IPS-18a (cell line): ENCODE results near the gene CEP104.

ENCODE experiments used
- H3K27ac ChIP-seq: one replicate; pipeline ENCODE4 v1.5.1; 2013; ENCODE audit warnings: low read length
- H3K27me3 ChIP-seq: one replicate; pipeline ENCODE4 v1.6.1; 2013; ENCODE audit warnings: mild to moderate bottlenecking, low read length; ENCODE audit not compliant: control insufficient read depth, insufficient read depth
- H3K36me3 ChIP-seq: one replicate; pipeline ENCODE4 v1.6.1; 2013; ENCODE audit warnings: low read depth, low read length; ENCODE audit not compliant: control insufficient read depth
- H3K4me1 ChIP-seq: one replicate; pipeline ENCODE4 v1.6.1; 2013; ENCODE audit warnings: low read depth, low read length; ENCODE audit not compliant: control insufficient read depth
- H3K4me3 ChIP-seq: one replicate; pipeline ENCODE4 v1.5.1; 2013; ENCODE audit warnings: low read length
- H3K9ac ChIP-seq: one replicate; pipeline ENCODE4 v1.6.1; 2013; ENCODE audit warnings: mild to moderate bottlenecking, low read length, moderate library complexity
- H3K9me3 ChIP-seq: one replicate; pipeline ENCODE4 v1.6.1; 2013; ENCODE audit warnings: low read depth, low read length; ENCODE audit not compliant: control insufficient read depth

The CEP104 gene

DNA sequence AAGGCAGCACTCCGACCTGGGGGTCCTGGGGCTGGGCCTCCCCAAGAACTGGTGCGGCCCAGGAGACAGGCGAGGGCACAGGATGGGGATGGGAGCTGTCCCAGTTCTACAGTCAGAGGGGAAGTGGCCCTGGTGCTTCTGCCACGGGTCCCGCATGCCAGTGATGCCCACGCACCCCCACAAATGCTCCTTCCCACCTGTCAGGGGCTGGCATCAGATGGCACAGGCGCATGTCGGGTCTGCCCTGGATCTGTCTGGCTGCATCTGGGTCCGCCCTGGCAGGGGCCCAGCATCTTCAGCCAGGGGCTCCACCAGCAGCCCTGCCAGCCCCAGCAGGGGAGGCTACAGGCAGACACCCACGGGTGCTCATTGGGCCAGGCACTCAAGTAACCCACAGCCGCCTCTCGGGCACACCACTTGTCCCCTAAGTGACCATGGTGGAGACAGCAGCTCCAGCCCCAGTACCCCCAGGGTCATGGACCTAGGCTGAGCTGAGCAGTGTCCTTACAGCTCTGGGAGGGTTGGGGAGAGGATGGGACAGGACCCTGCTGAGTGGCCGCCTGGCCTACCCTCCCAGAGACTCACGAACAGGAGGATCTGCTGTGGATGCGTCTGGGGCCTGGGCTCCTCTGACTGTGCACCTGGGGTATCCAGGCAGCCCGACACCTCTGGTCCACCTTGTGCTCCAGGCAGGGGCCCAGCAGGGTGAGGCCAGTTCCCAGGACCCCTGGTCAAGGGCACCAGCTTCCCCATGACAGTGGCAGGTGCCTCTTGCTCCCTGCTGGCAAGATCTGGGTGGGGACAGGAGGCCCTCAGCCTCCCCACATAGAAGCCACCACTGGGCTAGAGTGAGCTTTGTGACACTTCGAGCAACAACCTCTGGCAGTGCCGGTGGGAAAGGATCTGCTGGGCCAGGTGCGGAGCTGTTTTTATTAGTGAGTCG, 79.1 kb downstream of the CEP104 start:
- Histone ChIP-seq H3K36me3 (peaks cover 39% of the 10 kb centered on the region), H3K4me1 (peaks cover 4% of the 10 kb centered on the region), H3K27me3 (peaks cover 5% of the 10 kb centered on the region), H3K9me3 (no peaks in the 10 kb centered on the region), H3K4me3 (no peak overlapping the region), H3K27ac (no peak overlapping the region), H3K9ac (no peak overlapping the region)

DNA sequence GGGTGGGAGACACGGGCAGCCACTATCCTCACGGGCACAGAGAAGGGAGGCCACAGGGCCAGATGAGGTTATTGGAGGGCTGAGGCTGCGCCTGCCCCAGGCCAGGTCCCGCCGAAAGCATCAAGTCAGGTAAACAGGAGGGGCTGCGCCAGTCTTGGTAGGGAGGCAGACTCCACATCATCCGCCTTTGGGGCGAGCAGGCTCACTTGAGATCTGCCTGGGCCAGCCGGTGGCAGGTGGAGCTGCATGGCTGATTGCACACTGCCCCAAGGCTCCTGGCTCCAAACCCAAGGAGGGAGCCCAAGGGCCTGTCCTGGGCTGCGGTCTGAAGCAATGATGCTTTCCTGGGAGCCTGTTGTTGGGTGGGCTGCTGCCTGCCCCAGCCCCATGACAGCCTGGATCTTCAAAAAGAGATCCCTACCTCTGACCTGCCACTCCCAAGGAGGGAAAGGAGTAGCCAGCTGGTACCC, 79.9 kb downstream of the CEP104 start:
- peaks cover 5% of the 10 kb centered on the region for H3K27me3 ChIP-seq
- H3K4me3 ChIP-seq = no peak overlapping the region
- H3K36me3 ChIP-seq = peaks cover 31% of the 10 kb centered on the region
- no peak overlapping the region for H3K9ac ChIP-seq
- peaks cover 4% of the 10 kb centered on the region for H3K4me1 ChIP-seq
- no peak overlapping the region for H3K27ac ChIP-seq
- H3K9me3 ChIP-seq = no peaks in the 10 kb centered on the region

DNA sequence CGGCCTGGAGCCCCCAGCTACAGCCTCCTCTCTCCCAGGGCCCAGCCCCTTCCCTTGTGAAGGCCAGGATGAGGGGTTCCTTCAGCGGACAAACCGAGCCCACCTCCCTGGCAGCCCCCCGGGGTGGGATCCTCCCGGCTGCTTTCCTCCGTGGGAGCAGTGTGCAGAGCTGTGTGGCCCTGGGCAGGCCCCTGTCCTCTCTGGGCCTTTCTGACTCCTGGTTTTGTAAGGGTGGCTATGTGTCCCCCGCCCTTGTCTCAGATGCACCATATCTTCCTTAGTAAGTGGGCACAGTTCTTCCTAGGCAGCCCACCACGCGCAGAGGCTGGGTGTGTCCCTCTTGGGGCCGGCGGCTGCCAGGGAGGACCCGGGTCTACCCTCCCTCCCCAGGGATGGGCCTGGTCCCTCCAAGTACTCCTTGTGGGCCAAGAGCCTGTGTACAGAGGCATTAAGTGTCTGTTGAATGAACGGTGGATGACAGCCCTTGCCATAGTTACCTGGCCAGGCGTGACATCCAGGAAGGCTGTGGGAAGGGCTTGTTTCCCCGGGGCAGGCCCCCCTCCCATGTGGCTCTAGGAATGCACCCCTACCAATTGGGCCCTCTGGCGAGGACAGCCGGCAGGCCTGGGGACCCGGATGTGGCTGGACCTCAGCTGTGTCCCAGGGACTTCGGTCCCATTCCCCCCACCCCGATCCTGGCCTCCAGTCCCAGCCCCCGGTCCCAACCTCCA, 80.6 kb downstream of the CEP104 start:
- Histone ChIP-seq H3K9me3 (no peaks in the 10 kb centered on the region), H3K9ac (no peak overlapping the region), H3K27ac (no peak overlapping the region), H3K4me1 (peaks cover 7% of the 10 kb centered on the region), H3K4me3 (no peak overlapping the region), H3K36me3 (peaks cover 24% of the 10 kb centered on the region), H3K27me3 (peaks cover 5% of the 10 kb centered on the region)

DNA sequence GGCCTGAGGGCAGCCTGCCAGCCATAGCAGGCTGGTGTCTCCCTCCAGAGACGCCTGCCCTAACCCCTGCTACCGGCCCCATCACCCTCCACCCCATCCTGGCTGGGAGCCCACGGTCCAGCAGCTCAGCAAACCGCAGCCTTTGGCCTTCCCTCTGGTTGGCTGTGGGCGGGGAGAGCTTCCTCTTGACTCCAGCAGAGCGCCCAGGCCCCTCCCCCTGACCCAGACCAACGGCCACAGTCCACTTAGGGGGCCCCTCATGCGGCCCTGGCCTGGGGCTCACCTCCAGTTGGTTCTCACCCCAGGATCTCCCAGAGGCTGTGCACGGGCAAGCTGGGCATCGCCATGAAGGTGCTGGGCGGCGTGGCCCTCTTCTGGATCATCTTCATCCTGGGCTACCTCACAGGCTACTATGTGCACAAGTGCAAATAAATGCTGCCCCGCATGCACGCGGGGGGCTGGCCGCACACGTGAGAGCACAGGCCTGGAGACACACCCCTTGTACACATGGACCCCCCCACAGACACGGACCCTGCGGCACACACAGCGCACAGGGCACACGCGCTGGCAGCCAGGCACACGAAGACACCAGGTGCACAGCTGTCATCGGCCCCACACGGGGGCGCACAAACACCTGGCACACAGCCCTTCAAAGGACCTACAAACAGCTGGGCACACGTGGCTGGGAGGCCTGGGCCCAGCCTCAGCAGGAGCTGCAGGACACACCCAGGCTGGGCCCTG, 81.4 kb downstream of the CEP104 start:
- Histone ChIP-seq H3K9ac (no peak overlapping the region), H3K36me3 (peaks cover 16% of the 10 kb centered on the region), H3K4me3 (no peak overlapping the region), H3K27me3 (peaks cover 11% of the 10 kb centered on the region), H3K9me3 (no peaks in the 10 kb centered on the region), H3K4me1 (peaks cover 8% of the 10 kb centered on the region), H3K27ac (no peak overlapping the region)

DNA sequence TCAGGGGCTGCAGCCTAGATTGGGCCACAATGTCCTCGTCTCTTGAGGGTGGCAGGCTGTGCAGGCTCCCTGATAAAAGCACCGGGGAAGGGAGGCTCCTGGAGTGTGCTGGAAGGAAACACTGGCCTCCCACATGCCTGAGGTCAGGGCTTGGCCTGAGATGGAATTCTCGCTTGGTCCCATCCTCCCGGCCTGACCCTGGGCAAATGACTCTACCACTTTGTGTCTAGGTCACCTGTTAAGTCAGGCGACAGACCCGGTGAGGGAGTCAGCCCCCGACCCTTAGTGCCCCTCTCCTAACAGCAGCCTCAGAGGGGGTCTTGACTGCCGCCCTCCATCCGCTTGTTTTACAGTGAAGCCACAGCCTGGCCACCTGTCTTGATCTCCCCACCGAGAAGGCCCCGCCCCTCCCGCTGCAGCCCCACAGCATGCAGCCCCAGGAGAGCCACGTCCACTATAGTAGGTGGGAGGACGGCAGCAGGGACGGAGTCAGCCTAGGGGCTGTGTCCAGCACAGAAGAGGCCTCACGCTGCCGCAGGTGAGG, 82.0 kb downstream of the CEP104 start:
- Histone ChIP-seq H3K27me3 (peaks cover 11% of the 10 kb centered on the region), H3K4me1 (peaks cover 8% of the 10 kb centered on the region), H3K4me3 (no peak overlapping the region), H3K27ac (no peak overlapping the region), H3K9ac (no peak overlapping the region), H3K9me3 (no peaks in the 10 kb centered on the region), H3K36me3 (peaks cover 10% of the 10 kb centered on the region)

DNA sequence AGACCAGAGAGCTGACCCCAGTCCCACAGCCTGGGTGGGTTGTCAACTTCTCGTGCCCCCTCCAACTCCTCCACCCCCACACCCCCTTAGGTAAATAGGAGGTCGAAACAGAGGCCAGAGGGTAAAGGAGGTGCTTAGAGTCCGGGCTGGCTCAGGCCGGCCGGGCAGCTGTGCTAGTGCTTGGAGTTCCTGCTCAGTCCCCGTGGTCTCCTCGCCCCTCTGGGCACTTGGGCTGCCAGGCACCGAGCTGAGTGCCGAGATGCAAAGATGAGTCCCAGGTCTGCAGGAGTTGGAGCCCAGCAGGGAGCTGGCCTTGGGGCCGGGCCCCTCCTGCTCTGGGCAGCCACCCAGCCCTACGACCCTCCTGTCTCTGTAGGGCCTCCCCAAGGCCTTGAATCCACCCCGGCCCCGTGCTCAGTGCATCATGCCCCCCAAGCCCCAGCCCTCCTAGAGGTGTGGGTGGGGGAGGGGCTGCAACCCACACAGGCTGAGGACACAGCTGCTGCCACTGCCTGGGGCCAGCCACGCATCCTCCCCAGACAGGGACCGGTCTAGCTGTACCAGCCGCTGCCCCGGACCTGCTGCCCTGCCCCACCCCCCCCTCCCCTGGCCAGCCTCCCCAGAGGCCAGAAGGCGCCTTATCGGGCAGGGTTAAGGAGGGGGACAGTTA, 82.6 kb downstream of the CEP104 start:
- peaks cover 8% of the 10 kb centered on the region for H3K4me1 ChIP-seq
- H3K27me3 ChIP-seq = peaks cover 11% of the 10 kb centered on the region
- H3K9ac ChIP-seq = no peak overlapping the region
- peaks cover 4% of the 10 kb centered on the region for H3K36me3 ChIP-seq
- no peak overlapping the region for H3K27ac ChIP-seq
- no peaks in the 10 kb centered on the region for H3K9me3 ChIP-seq
- no peak overlapping the region for H3K4me3 ChIP-seq

DNA sequence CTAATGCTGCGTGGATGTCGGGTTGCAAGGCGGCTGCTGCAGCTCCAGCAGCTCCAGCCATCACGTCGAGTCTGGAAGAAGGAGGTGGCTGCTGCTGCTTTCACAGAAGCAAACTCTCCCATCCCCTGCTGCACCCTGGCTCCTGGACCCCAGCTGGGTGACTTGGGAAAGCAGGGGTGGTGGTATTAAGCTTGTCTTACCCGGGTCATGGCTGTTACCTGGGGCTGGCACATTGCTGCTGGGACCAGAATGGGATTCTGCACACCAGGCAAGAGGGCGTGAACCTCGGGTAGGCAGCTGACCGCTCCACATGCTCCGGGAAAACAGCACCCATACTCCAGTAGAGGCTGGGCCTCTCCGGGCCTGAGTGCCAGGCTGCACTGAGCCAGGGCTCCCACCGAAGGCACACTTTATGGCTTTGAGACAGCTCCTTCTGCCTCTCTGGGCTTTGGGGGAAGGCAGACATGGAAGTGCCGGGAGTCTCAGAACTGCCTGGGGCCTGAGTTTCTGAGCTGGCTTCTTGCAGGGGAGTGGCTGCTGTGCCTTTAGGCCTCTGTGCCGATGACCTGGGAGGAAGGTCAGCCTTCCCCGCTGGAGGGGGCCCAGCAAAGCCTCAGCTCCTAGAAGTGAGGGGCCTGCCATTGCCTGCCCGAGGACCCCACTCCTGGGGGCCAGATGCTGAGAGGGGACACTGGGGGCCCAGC, 83.3 kb downstream of the CEP104 start:
- Histone ChIP-seq H3K9me3 (no peaks in the 10 kb centered on the region), H3K4me1 (peaks cover 8% of the 10 kb centered on the region), H3K36me3 (no peaks in the 10 kb centered on the region), H3K27ac (no peak overlapping the region), H3K27me3 (peaks cover 11% of the 10 kb centered on the region), H3K9ac (no peak overlapping the region), H3K4me3 (no peak overlapping the region)

DNA sequence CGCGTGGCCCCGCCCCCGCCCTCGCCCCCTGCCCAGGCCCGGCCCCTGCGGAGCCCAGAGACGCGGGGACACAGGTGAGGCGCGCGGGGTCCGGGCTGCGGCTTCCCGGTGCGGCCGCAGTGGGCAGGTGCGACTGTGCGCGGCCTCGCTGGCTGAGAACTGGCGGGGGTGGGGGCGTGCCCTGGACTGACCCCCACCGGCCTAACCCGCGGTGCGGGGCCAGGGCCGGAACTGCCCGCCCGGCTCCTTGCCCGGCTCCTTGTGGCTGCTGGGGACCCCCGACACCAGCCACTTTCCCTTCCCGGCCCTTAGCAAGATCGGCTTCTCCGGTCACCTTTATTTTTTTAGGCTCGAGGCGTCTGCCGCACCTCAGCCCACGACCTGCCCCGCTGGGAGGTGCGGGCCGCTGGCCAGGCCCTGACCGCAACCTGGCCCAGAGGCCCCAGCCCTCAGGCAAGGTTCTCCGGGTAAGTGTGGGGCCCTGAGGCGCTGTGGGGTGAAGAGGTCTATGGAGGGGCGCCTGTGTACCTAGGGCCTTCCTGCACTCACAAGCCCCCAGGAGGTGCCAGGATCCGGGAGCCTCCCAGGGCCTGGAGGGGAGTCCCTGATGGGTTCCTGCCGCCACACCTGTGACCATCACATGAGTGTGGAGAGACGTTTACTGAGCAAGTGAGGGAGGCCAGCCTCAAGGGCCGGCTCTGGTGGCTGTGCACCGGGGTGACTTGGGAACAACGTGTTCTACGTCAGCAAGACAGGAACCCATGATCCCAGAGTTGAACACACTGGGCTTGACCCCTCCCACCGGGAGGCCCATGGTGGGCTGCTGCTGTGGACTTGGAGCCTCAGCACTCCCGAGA, 84.1 kb downstream of the CEP104 start, which contains the start of gene SMIM1:
SMIM1 (plus strand) TSS at position 35 of the 857 bp plus-strand sequence. CDS start 2,625 bp downstream, outside the sequence.
- Histone ChIP-seq H3K4me1 (peaks cover 8% of the 10 kb centered on the region), H3K27ac (no peak within 1 kb of the TSS), H3K36me3 (no peaks in the 10 kb centered on the region), H3K9ac (peak within 1 kb of the TSS; percentile 30), H3K4me3 (peak within 1 kb of the TSS; percentile 59), H3K27me3 (peaks cover 11% of the 10 kb centered on the region), H3K9me3 (no peaks in the 10 kb centered on the region)

DNA sequence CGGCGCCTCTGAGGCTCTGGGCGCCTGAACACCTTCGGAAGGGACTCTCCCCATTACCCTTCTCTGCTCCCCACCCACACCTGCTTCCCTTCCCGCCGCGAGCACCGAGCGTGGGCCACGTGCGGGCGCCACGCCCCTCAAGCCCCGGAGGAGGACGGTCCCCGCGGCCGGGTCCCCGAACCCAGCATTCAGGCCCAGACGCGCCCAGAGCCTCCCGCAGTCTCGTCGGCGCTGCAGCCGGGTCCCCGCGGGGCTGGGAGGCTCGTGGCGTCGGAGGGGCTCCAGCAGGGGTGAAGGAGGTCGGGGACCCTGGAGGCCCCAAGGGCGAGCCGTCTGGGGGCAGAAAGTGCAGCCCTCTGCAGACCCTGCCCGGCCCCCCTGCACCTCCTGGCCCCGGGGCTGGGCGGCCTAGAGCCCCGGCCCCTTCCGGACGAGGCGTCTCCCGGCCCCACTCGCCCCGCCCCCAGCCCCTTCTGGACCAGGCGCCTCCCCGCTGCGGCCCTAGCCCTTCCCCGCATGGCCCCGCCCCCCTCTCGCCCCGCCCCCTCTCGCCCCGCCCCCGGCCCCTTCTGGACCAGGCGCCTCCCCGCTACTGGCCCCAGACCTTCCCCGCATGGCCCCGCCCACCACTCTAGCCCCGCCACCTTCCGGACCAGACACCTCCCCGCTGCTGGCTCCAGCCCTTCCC, 84.8 kb downstream of the CEP104 start:
- Histone ChIP-seq H3K4me3 (peak overlapping the region; percentile 59), H3K9me3 (no peaks in the 10 kb centered on the region), H3K9ac (peak overlapping the region; percentile 30), H3K27me3 (peaks cover 11% of the 10 kb centered on the region), H3K36me3 (no peaks in the 10 kb centered on the region), H3K4me1 (peaks cover 8% of the 10 kb centered on the region), H3K27ac (no peak overlapping the region)
